SK-N-SH treated with all-trans-retinoic acid at 6 μM for 48 hours (cell line): Measurements from ENCODE around the gene AGRP.

Experiments
- ARNTL ChIP-seq: fragments of 450-650 bp; formaldehyde crosslinking; IDR thresholded peaks from 2 replicates; pipeline ENCODE4 v1.5.0; 2020; ENCODE audit warnings: low read depth, mild to moderate bottlenecking, moderate library complexity, borderline replicate concordance
- BACH2 ChIP-seq: fragments of 250-450 bp; sonication (Bioruptor Pico); IDR thresholded peaks from 2 replicates; pipeline ENCODE4 v1.9.0; 2021; ENCODE audit warnings: mild to moderate bottlenecking, borderline replicate concordance
- CSDC2 ChIP-seq: fragments of 250-450 bp; sonication (Bioruptor Pico); IDR thresholded peaks from 2 replicates; pipeline ENCODE4 v1.5.0; 2020; ENCODE audit warnings: mild to moderate bottlenecking, moderate library complexity
- GLIS3 ChIP-seq: fragments of 250-450 bp; sonication (Bioruptor Pico); IDR thresholded peaks from 2 replicates; pipeline ENCODE4 v1.5.0; 2020; ENCODE audit warnings: mild to moderate bottlenecking, moderate library complexity
- ISL1 ChIP-seq: fragments of 250-450 bp; sonication (Bioruptor Pico); IDR thresholded peaks from 2 replicates; pipeline ENCODE4 v2.1.2; 2022; ENCODE audit warnings: mild to moderate bottlenecking, moderate library complexity
- OSR1 ChIP-seq: fragments of 250-450 bp; sonication (Bioruptor Pico); IDR thresholded peaks from 2 replicates; pipeline ENCODE4 v1.8.0; 2022; ENCODE audit warnings: moderate library complexity, mild to moderate bottlenecking, inconsistent platforms
- PPARA ChIP-seq: fragments of 250-450 bp; sonication (Bioruptor Pico); IDR thresholded peaks from 2 replicates; pipeline ENCODE4 v1.5.0; 2020; ENCODE audit warnings: mild to moderate bottlenecking, borderline replicate concordance
- RARB ChIP-seq: fragments of 250-450 bp; sonication (Bioruptor Pico); IDR thresholded peaks from 2 replicates; pipeline ENCODE4 v1.8.0; 2021; ENCODE audit warnings: mild to moderate bottlenecking, moderate library complexity
- SNAI2 ChIP-seq: fragments of 250-450 bp; sonication (Bioruptor Pico); IDR thresholded peaks from 2 replicates; pipeline ENCODE4 v1.5.0; 2020; ENCODE audit warnings: mild to moderate bottlenecking, moderate library complexity
- ZC3H10 ChIP-seq: fragments of 250-450 bp; sonication (Bioruptor Pico); IDR thresholded peaks from 2 replicates; pipeline ENCODE4 v1.5.1; 2021; ENCODE audit warnings: mild to moderate bottlenecking, moderate library complexity
- ZFP3 ChIP-seq: fragments of 250-450 bp; sonication (Bioruptor Pico); IDR thresholded peaks from 2 replicates; pipeline ENCODE4 v1.5.0; 2020; ENCODE audit warnings: mild to moderate bottlenecking, moderate library complexity
- TF ChIP-seq, protein P1 (sequence below): fragments of 250-450 bp; sonication (Bioruptor Pico); IDR thresholded peaks from 2 replicates; pipeline ENCODE4 v1.5.1; 2020; ENCODE audit warnings: low read depth, mild to moderate bottlenecking, moderate library complexity
- TF ChIP-seq, protein P2 (sequence below): fragments of 250-450 bp; sonication (Bioruptor Pico); IDR thresholded peaks from 2 replicates; pipeline ENCODE4 v1.8.0; 2020; ENCODE audit warnings: mild to moderate bottlenecking, moderate library complexity, borderline replicate concordance

DNA sequence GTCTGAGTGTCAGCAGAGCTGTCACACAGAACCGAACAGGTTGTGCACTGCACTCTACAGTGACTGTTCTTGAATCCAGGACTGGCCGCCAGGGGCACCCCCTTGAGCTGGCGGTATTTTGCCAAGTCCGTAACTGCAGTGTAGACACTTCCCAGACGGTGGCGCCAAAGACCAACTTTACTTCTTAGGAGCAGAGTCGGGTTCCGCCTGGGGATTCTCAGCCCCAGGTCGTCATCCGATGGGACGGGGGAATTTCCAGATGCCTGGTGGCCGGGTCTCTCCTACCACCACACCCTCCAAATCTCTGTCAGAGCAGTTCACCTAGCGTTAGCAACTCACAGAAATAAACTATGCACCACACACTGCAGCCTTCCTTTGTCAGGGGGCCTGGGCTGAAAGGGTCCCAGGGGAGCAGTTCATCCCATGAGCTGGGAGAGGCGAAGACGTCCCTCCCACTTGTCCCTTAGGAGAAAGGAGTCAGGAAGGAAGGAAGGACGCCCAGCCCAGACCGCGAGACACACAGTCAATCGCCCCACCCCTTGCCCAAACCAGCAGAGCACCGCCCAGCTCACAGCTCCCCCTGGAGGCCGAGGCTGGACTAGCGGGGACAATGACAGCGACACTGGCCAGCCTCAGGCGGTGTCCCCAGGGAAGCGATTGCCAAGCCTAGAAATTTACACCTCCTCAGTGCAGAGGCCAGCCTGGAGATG lies 37.9 kb upstream of the AGRP start:
- no peak for TF ChIP-seq BACH2
- no peak for TF ChIP-seq SNAI2
- TF ChIP-seq, protein P1, sequence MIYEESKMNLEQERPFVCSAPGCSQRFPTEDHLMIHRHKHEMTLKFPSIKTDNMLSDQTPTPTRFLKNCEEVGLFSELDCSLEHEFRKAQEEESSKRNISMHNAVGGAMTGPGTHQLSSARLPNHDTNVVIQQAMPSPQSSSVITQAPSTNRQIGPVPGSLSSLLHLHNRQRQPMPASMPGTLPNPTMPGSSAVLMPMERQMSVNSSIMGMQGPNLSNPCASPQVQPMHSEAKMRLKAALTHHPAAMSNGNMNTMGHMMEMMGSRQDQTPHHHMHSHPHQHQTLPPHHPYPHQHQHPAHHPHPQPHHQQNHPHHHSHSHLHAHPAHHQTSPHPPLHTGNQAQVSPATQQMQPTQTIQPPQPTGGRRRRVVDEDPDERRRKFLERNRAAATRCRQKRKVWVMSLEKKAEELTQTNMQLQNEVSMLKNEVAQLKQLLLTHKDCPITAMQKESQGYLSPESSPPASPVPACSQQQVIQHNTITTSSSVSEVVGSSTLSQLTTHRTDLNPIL (CRISPR knock-in tag) = no peak
- no peak for TF ChIP-seq ZC3H10 (CRISPR knock-in tag)
- no peak for TF ChIP-seq CSDC2 (CRISPR knock-in tag)
- TF ChIP-seq ARNTL (CRISPR knock-in tag) = no peak
- no peak for TF ChIP-seq OSR1 (CRISPR knock-in tag)
- TF ChIP-seq ZFP3 (CRISPR knock-in tag) = no peak
- TF ChIP-seq GLIS3 (CRISPR knock-in tag) = 0 out of 2 replicates have a peak, but pooled peaks have one; percentile 55
- TF ChIP-seq RARB (CRISPR knock-in tag) = no peak
- TF ChIP-seq, protein P2, sequence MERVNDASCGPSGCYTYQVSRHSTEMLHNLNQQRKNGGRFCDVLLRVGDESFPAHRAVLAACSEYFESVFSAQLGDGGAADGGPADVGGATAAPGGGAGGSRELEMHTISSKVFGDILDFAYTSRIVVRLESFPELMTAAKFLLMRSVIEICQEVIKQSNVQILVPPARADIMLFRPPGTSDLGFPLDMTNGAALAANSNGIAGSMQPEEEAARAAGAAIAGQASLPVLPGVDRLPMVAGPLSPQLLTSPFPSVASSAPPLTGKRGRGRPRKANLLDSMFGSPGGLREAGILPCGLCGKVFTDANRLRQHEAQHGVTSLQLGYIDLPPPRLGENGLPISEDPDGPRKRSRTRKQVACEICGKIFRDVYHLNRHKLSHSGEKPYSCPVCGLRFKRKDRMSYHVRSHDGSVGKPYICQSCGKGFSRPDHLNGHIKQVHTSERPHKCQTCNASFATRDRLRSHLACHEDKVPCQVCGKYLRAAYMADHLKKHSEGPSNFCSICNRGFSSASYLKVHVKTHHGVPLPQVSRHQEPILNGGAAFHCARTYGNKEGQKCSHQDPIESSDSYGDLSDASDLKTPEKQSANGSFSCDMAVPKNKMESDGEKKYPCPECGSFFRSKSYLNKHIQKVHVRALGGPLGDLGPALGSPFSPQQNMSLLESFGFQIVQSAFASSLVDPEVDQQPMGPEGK (CRISPR knock-in tag) = no peak
- no peak for TF ChIP-seq PPARA (CRISPR knock-in tag)
- TF ChIP-seq ISL1 (CRISPR knock-in tag) = no peak
